Osteoblast (primary cell): ENCODE data around the gene MAST3. TPM values are rescaled to one million over a fixed set of nuclear protein-coding genes. Genes with fewer than 3 reads are reported as not detected.

Experiments
- DNase-seq: peaks from one replicate; pipeline ENCODE4 v3.0.0; 2011; ENCODE audit warnings: low spot score, mixed read lengths; ENCODE audit not compliant: insufficient read length; ENCODE audit errors: missing footprints
- H2AFZ ChIP-seq: 2 replicates; pipeline ENCODE4 v1.6.0; 2011; ENCODE audit warnings: mild to moderate bottlenecking, low read length
- H3K27ac ChIP-seq: 2 replicates; pipeline ENCODE4 v1.5.1; 2011; ENCODE audit warnings: mild to moderate bottlenecking, low read depth, low read length, moderate library complexity
- H3K27me3 ChIP-seq: 2 replicates; pipeline ENCODE4 v1.6.0; 2012; ENCODE audit warnings: mild to moderate bottlenecking, control low read depth, inconsistent platforms, low read length, moderate library complexity; ENCODE audit not compliant: insufficient read depth
- H3K36me3 ChIP-seq: 2 replicates; pipeline ENCODE4 v1.5.1; 2011; ENCODE audit warnings: mild to moderate bottlenecking, low read length, control low read depth, moderate library complexity; ENCODE audit not compliant: insufficient read depth
- H3K4me1 ChIP-seq: 2 replicates; pipeline ENCODE4 v1.5.1; 2011; ENCODE audit warnings: mild to moderate bottlenecking, low read length, control low read depth, moderate library complexity; ENCODE audit not compliant: insufficient read depth
- H3K4me2 ChIP-seq: 2 replicates; pipeline ENCODE4 v1.6.0; 2011; ENCODE audit warnings: mild to moderate bottlenecking, low read length; ENCODE audit not compliant: insufficient read depth
- H3K4me3 ChIP-seq: fragments of 200-600 bp; sonication (generic); 3 replicates; pipeline ENCODE4 v1.5.1; 2012; ENCODE audit warnings: mild to moderate bottlenecking, low read length, inconsistent platforms; ENCODE audit not compliant: insufficient read depth
- H3K79me2 ChIP-seq: 2 replicates; pipeline ENCODE4 v1.6.0; 2012; ENCODE audit warnings: mild to moderate bottlenecking, low read length, control low read depth, inconsistent platforms; ENCODE audit not compliant: insufficient read depth
- H3K9me3 ChIP-seq: 2 replicates; pipeline ENCODE4 v1.5.1; 2011; ENCODE audit warnings: low read depth, low read length, control low read depth
- H4K20me1 ChIP-seq: 2 replicates; pipeline ENCODE4 v1.6.0; 2012; ENCODE audit warnings: mild to moderate bottlenecking, low read length, control low read depth; ENCODE audit not compliant: insufficient read depth
- CTCF ChIP-seq: IDR thresholded peaks from 2 replicates; pipeline ENCODE4 v1.5.1; 2011; ENCODE audit warnings: mild to moderate bottlenecking, low read depth, low read length, moderate library complexity; ENCODE audit errors: extremely low read depth
- total RNA-seq: library from RNA; depleted of rRNA; stranded (reverse); fragments of >200 nt; gene quantifications from 2 replicates; pipeline ENCODE4 v1.2.3, GENCODE V29; 2012

Gene MAST3
- total RNA-seq, 1 donor, result 5.4 TPM

- no peaks in the 10 kb centered on the region for H4K20me1 ChIP-seq
- no peaks in the 10 kb centered on the region for H3K4me1 ChIP-seq
- no peaks in the 10 kb centered on the region for H3K27me3 ChIP-seq
- no peak overlapping the region for H3K27ac ChIP-seq
- no peak overlapping the region for H3K4me3 ChIP-seq
- H3K79me2 ChIP-seq, result no peaks in the 10 kb centered on the region
- H2AFZ ChIP-seq, result no peak overlapping the region
- no peak for TF ChIP-seq CTCF
- H3K9me3 ChIP-seq, result no peaks in the 10 kb centered on the region
- no peak for DNase-seq
- peaks cover 45% of the 10 kb centered on the region for H3K36me3 ChIP-seq
- H3K4me2 ChIP-seq, result no peak overlapping the region
These were observed 43.5 kb downstream of the MAST3 start for GRCh38 chr19:18141031-18141430.

DNA sequence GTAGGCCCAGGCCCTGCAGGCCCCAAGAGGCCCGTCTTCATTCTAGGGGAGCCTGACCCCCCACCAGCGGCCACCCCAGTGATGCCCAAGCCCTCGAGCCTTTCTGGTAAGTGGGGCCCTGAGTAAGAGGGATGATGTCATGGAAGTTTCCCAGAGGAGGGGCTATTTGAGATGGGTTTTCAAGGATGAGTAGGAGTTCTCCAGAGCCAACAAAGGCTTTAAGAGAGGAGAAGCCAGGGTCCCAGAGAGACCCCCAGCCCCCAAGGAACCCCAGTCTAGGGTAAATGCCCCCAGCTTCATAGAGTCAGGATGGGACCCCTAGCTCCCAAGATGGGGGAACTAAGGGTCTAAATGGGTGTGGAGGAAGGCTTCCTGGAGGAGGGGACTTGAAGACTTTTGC, 46.3 kb downstream of the MAST3 start:
- Histone ChIP-seq H3K4me1 (no peaks in the 10 kb centered on the region), H3K4me3 (no peak overlapping the region), H2AFZ (no peak overlapping the region), H4K20me1 (no peaks in the 10 kb centered on the region), H3K27ac (no peak overlapping the region), H3K36me3 (peaks cover 45% of the 10 kb centered on the region), H3K4me2 (no peak overlapping the region), H3K27me3 (no peaks in the 10 kb centered on the region), H3K9me3 (no peaks in the 10 kb centered on the region), H3K79me2 (no peaks in the 10 kb centered on the region)
- no peak for TF ChIP-seq CTCF
- no peak for DNase-seq

- H3K4me2 ChIP-seq, result no peak overlapping the region
- H3K79me2 ChIP-seq, result no peaks in the 10 kb centered on the region
- H3K4me1 ChIP-seq, result no peaks in the 10 kb centered on the region
- H3K4me3 ChIP-seq, result no peak overlapping the region
- no peaks in the 10 kb centered on the region for H3K9me3 ChIP-seq
- no peaks in the 10 kb centered on the region for H3K27me3 ChIP-seq
- H3K27ac ChIP-seq, result no peak overlapping the region
- TF ChIP-seq CTCF, result no peak
- H3K36me3 ChIP-seq, result peaks cover 43% of the 10 kb centered on the region
- no peak overlapping the region for H2AFZ ChIP-seq
- no peak for DNase-seq
- H4K20me1 ChIP-seq, result no peaks in the 10 kb centered on the region
These were observed 46.8 kb downstream of the MAST3 start for GRCh38 chr19:18144361-18144760.

DNA sequence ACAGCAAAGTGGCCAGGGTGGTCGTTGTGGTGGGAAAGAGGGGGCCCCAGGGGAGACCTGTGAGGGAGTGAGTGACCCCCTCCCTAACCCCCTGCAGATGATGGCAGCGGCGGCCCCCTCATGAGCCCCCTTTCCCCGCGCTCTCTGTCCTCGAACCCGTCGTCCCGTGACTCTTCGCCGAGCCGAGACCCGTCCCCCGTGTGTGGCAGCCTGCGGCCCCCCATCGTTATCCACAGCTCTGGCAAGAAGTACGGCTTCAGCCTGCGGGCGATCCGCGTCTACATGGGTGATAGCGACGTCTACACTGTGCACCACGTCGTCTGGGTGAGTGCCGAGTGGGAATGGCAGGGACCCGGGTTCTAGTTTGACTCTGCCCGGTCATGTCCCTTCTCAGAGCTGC, 47.3 kb downstream of the MAST3 start:
- Histone ChIP-seq H3K27ac (no peak overlapping the region), H3K4me2 (no peak overlapping the region), H2AFZ (no peak overlapping the region), H3K9me3 (no peaks in the 10 kb centered on the region), H3K79me2 (no peaks in the 10 kb centered on the region), H4K20me1 (no peaks in the 10 kb centered on the region), H3K36me3 (peaks cover 43% of the 10 kb centered on the region), H3K27me3 (no peaks in the 10 kb centered on the region), H3K4me1 (no peaks in the 10 kb centered on the region), H3K4me3 (no peak overlapping the region)
- DNase-seq, result no peak
- no peak for TF ChIP-seq CTCF
